DOHH2 (cell line): Measurements from ENCODE around the gene CRMP1.

Experiments
- EZH2phosphoT487 ChIP-seq: fragments of 200-600 bp; sonication (generic); IDR thresholded peaks from 2 replicates; pipeline ENCODE4 v1.6.1; 2017; ENCODE audit warnings: borderline replicate concordance, mild to moderate bottlenecking, antibody characterized with exemption, low read length, moderate library complexity, mixed read lengths
- TF ChIP-seq, protein P1 (sequence below): fragments of 200-600 bp; sonication (generic); IDR thresholded peaks from one replicate; pipeline ENCODE4 v1.5.1; 2014; ENCODE audit warnings: antibody characterized with exemption, mild to moderate bottlenecking, low read depth, low read length; ENCODE audit not compliant: poor library complexity, severe bottlenecking

DNA sequence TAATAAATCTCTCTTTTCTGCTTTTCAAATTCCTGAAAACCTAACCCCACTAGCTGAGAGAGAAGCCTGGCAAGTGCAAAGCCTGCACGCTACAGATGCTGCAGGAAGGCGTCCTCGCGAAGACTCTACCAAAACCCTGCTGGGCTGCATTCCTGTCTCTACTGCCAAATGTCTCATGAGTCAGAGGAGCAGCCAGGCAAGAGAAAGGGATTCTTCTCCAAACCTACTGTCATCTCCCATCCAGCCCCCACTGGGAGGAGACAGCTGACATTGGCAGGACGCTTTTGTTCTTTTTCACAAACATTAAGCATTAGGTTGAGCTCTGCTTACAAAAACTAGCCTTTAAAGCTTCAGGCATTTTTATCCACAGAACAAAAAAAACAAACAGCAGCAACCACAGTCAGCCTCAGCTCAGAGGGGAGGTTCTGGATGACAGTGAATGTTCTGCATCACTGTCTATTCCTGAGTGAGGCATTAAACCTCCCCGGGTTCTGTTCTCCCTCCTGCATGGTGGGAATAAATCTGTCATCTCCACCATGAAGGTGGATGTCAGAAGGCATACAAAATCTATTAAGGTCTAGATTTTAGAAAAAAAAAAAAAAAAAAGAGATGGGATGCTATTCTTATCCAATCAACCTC lies 18.0 kb downstream of the CRMP1 start:
- TF ChIP-seq, protein P1, sequence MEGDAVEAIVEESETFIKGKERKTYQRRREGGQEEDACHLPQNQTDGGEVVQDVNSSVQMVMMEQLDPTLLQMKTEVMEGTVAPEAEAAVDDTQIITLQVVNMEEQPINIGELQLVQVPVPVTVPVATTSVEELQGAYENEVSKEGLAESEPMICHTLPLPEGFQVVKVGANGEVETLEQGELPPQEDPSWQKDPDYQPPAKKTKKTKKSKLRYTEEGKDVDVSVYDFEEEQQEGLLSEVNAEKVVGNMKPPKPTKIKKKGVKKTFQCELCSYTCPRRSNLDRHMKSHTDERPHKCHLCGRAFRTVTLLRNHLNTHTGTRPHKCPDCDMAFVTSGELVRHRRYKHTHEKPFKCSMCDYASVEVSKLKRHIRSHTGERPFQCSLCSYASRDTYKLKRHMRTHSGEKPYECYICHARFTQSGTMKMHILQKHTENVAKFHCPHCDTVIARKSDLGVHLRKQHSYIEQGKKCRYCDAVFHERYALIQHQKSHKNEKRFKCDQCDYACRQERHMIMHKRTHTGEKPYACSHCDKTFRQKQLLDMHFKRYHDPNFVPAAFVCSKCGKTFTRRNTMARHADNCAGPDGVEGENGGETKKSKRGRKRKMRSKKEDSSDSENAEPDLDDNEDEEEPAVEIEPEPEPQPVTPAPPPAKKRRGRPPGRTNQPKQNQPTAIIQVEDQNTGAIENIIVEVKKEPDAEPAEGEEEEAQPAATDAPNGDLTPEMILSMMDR: no peak
- TF ChIP-seq EZH2phosphoT487: no peak
